Mucosa of gallbladder (tissue), 1 donor: ENCODE measurements around the gene GRM2. TPM values are rescaled to one million over a fixed set of nuclear protein-coding genes. Genes with fewer than 3 reads are reported as not detected.

Source experiments
- DNase-seq: peaks from one replicate; pipeline ENCODE4 v3.0.0-alpha.2; 2020; ENCODE audit warnings: low spot score
- total RNA-seq: library from RNA; stranded (reverse); gene quantifications from one replicate; pipeline ENCODE4 v1.2.1, GENCODE V29; 2021
- donor health status: DM: no; HTN: no; CAD: no.

The GRM2 gene
- total RNA-seq, 1 donor from 2014 or later = 0.29 TPM

GRCh38 chr3:51705276-51706020 lies 1.4 kb upstream of the GRM2 start:
- DNase-seq = no peak

- no peak for DNase-seq
Measured at GRCh38 chr3:51706021-51706485, 815 bp upstream of the GRM2 start.

- DNase-seq = no peak
Measured at GRCh38 chr3:51708216-51708845, 1.5 kb downstream of the GRM2 start.

- DNase-seq = no peak
Measured at GRCh38 chr3:51709004-51709420, 2.1 kb downstream of the GRM2 start.

- no peak for DNase-seq
Measured at GRCh38 chr3:51709675-51710074, 2.8 kb downstream of the GRM2 start.

GRCh38 chr3:51710631-51711351 lies 3.9 kb downstream of the GRM2 start:
- DNase-seq = no peak

GRCh38 chr3:51711352-51712037 lies 4.6 kb downstream of the GRM2 start:
- DNase-seq = no peak

GRCh38 chr3:51712038-51712420 lies 5.2 kb downstream of the GRM2 start:
- DNase-seq = no peak

GRCh38 chr3:51712511-51712931 lies 5.7 kb downstream of the GRM2 start:
- DNase-seq = no peak

GRCh38 chr3:51712963-51713362 lies 6.1 kb downstream of the GRM2 start:
- no peak for DNase-seq

- no peak for DNase-seq
Measured at GRCh38 chr3:51715231-51715976, 8.5 kb downstream of the GRM2 start.

GRCh38 chr3:51715977-51716294 lies 9.1 kb downstream of the GRM2 start:
- DNase-seq = no peak

GRCh38 chr3:51716805-51717204 lies 9.9 kb downstream of the GRM2 start:
- no peak for DNase-seq

- DNase-seq = no peak
Measured at GRCh38 chr3:51717446-51717845, 10.6 kb downstream of the GRM2 start.

- no peak for DNase-seq
Measured at GRCh38 chr3:51717947-51718346, 11.1 kb downstream of the GRM2 start.

GRCh38 chr3:51718547-51719409 lies 11.9 kb downstream of the GRM2 start:
- DNase-seq = peak; percentile 53

- DNase-seq = no peak
Measured at GRCh38 chr3:51719410-51720025, 12.7 kb downstream of the GRM2 start.

- DNase-seq = no peak
Measured at GRCh38 chr3:51720292-51721061, 13.6 kb downstream of the GRM2 start.

GRCh38 chr3:51721062-51721745 lies 14.3 kb downstream of the GRM2 start:
- no peak for DNase-seq
